Neural cell (in vitro differentiated cells): Measurements from ENCODE around the gene ARHGAP24. TPM values are rescaled to one million over a fixed set of nuclear protein-coding genes. Genes with fewer than 3 reads are reported as not detected.

Source experiments
- H2AFZ ChIP-seq: fragments of 200-600, 300-800 bp; sonication (generic), shearing (Covaris generic); 2 replicates; pipeline ENCODE4 v1.6.0; 2014; ENCODE audit warnings: low read depth, mild to moderate bottlenecking, antibody characterized with exemption, low read length, moderate library complexity
- H3F3A ChIP-seq: fragments of 200-600 bp; shearing (Covaris generic); 2 replicates; pipeline ENCODE4 v1.6.1; 2016; ENCODE audit warnings: mild to moderate bottlenecking, moderate library complexity, mixed read lengths, antibody characterized with exemption, low read length; ENCODE audit not compliant: insufficient read depth, poor library complexity, severe bottlenecking
- H3K27ac ChIP-seq: fragments of 200-600, 300-800 bp; sonication (generic), shearing (Covaris generic); 2 replicates; pipeline ENCODE4 v1.5.1; 2014; ENCODE audit warnings: mild to moderate bottlenecking, low read length, moderate library complexity
- H3K27me3 ChIP-seq: fragments of 300-800, 200-600 bp; sonication (generic), shearing (Covaris generic); 2 replicates; pipeline ENCODE4 v1.6.0; 2014; ENCODE audit warnings: mild to moderate bottlenecking, low read depth, low read length, moderate library complexity; ENCODE audit not compliant: insufficient read depth
- H3K36me3 ChIP-seq: fragments of 300-800, 200-600 bp; sonication (generic), shearing (Covaris generic); 2 replicates; pipeline ENCODE4 v1.5.1; 2014; ENCODE audit warnings: mild to moderate bottlenecking, antibody characterized with exemption, low read length, moderate library complexity; ENCODE audit not compliant: insufficient read depth
- H3K4me2 ChIP-seq: fragments of 300-800, 200-600 bp; sonication (generic), shearing (Covaris generic); 2 replicates; pipeline ENCODE4 v1.6.0; 2014; ENCODE audit warnings: mild to moderate bottlenecking, low read length
- H3K4me3 ChIP-seq: fragments of 300-800, 200-600 bp; sonication (generic), shearing (Covaris generic); 2 replicates; pipeline ENCODE4 v1.5.1; 2014; ENCODE audit warnings: mild to moderate bottlenecking, low read length, moderate library complexity
- H3K79me2 ChIP-seq: fragments of 200-600 bp; shearing (Covaris generic); replicated peaks from 2 replicates; pipeline ENCODE4 v1.6.0; 2014; ENCODE audit warnings: mild to moderate bottlenecking, low read length, moderate library complexity; ENCODE audit not compliant: insufficient read depth
- H3K9ac ChIP-seq: fragments of 300-800, 200-600 bp; sonication (generic), shearing (Covaris generic); 2 replicates; pipeline ENCODE4 v1.6.1; 2016; ENCODE audit warnings: mild to moderate bottlenecking, low read length, mixed read lengths
- H3K9me2 ChIP-seq: fragments of 200-600 bp; shearing (Covaris generic); 2 replicates; pipeline ENCODE4 v1.6.1; 2016; ENCODE audit warnings: mild to moderate bottlenecking, low read length, mixed read lengths; ENCODE audit not compliant: insufficient read depth
- H3K9me3 ChIP-seq: fragments of 200-600, 300-800 bp; sonication (generic), shearing (Covaris generic); 2 replicates; pipeline ENCODE4 v1.6.1; 2016; ENCODE audit warnings: mild to moderate bottlenecking, mixed run types, low read length, moderate library complexity, mixed read lengths
- H4K20me1 ChIP-seq: fragments of 200-600 bp; shearing (Covaris generic); 2 replicates; pipeline ENCODE4 v1.6.1; 2016; ENCODE audit warnings: mild to moderate bottlenecking, mixed run types; ENCODE audit not compliant: insufficient read depth
- EP300 ChIP-seq: fragments of 450-650 bp; conservative IDR thresholded peaks from 2 replicates; pipeline ENCODE4 v1.6.1; 2014; ENCODE audit warnings: antibody characterized with exemption, mild to moderate bottlenecking, moderate library complexity; ENCODE audit not compliant: poor library complexity, severe bottlenecking
- EZH2 ChIP-seq: fragments of 200-600, 300-800 bp; shearing (Covaris generic), sonication (generic); IDR thresholded peaks from 2 replicates; pipeline ENCODE4 v1.6.1; 2014; ENCODE audit warnings: antibody characterized with exemption, low read length, borderline replicate concordance, mild to moderate bottlenecking; ENCODE audit not compliant: insufficient read depth, poor library complexity, severe bottlenecking
- MXI1 ChIP-seq: fragments of 450-650 bp; conservative IDR thresholded peaks from 2 replicates; pipeline ENCODE4 v1.6.1; 2014; ENCODE audit warnings: antibody characterized with exemption, mild to moderate bottlenecking; ENCODE audit not compliant: poor library complexity, severe bottlenecking
- POLR2AphosphoS5 ChIP-seq: IDR thresholded peaks from 2 replicates; pipeline ENCODE4 v1.6.1; 2012
- RAD21 ChIP-seq: fragments of 450-650 bp; conservative IDR thresholded peaks from 2 replicates; pipeline ENCODE4 v1.6.1; 2014; ENCODE audit warnings: antibody characterized with exemption, mild to moderate bottlenecking, moderate library complexity
- REST ChIP-seq: IDR thresholded peaks from 2 replicates; pipeline ENCODE4 v1.6.1; 2012; ENCODE audit warnings: borderline replicate concordance
- SMC3 ChIP-seq: fragments of 450-650 bp; conservative IDR thresholded peaks from 2 replicates; pipeline ENCODE4 v1.6.1; 2014; ENCODE audit warnings: antibody characterized with exemption, mild to moderate bottlenecking, moderate library complexity; ENCODE audit not compliant: poor library complexity
- TAF1 ChIP-seq: IDR thresholded peaks from 2 replicates; pipeline ENCODE4 v1.6.1; 2012; ENCODE audit warnings: low read depth
- polyA plus RNA-seq: library from polyadenylated mRNA; depleted of rRNA; stranded (reverse); fragments of >200 nt; gene quantifications from 2 replicates; pipeline ENCODE4 v1.2.3, GENCODE V29; 2014
- TF ChIP-seq, protein P1 (sequence below): fragments of 450-650 bp; IDR thresholded peaks from 2 replicates; pipeline ENCODE4 v1.5.1; 2014; ENCODE audit warnings: antibody characterized with exemption, mild to moderate bottlenecking, moderate library complexity; ENCODE audit not compliant: poor library complexity, severe bottlenecking

ARHGAP24 gene
- polyA plus RNA-seq, 1 donor from 2014 or later = 2.9 TPM

GRCh38 chr4:85862896-85863295, 387.9 kb downstream of the ARHGAP24 start:
- no peaks in the 10 kb centered on the region for H3K36me3 ChIP-seq
- no peaks in the 10 kb centered on the region for H4K20me1 ChIP-seq
- no peaks in the 10 kb centered on the region for H3F3A ChIP-seq
- H3K27ac ChIP-seq = no peak overlapping the region
- H3K4me2 ChIP-seq = no peak overlapping the region
- H3K9me2 ChIP-seq = no peaks in the 10 kb centered on the region
- H3K79me2 ChIP-seq = no peaks in the 10 kb centered on the region
- no peak overlapping the region for H2AFZ ChIP-seq
- H3K9me3 ChIP-seq = no peaks in the 10 kb centered on the region
- no peak overlapping the region for H3K4me3 ChIP-seq
- no peaks in the 10 kb centered on the region for H3K27me3 ChIP-seq
- H3K9ac ChIP-seq = no peak overlapping the region
- TF ChIP-seq EZH2 = no peak
- TF ChIP-seq RAD21 = no peak
- TF ChIP-seq EP300 = no peak
- TF ChIP-seq, protein P1, sequence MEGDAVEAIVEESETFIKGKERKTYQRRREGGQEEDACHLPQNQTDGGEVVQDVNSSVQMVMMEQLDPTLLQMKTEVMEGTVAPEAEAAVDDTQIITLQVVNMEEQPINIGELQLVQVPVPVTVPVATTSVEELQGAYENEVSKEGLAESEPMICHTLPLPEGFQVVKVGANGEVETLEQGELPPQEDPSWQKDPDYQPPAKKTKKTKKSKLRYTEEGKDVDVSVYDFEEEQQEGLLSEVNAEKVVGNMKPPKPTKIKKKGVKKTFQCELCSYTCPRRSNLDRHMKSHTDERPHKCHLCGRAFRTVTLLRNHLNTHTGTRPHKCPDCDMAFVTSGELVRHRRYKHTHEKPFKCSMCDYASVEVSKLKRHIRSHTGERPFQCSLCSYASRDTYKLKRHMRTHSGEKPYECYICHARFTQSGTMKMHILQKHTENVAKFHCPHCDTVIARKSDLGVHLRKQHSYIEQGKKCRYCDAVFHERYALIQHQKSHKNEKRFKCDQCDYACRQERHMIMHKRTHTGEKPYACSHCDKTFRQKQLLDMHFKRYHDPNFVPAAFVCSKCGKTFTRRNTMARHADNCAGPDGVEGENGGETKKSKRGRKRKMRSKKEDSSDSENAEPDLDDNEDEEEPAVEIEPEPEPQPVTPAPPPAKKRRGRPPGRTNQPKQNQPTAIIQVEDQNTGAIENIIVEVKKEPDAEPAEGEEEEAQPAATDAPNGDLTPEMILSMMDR = no peak
- TF ChIP-seq TAF1 = no peak
- no peak for TF ChIP-seq MXI1
- no peak for TF ChIP-seq SMC3
- TF ChIP-seq REST = no peak
- no peak for TF ChIP-seq POLR2AphosphoS5

- H3K36me3 ChIP-seq = no peaks in the 10 kb centered on the region
- H4K20me1 ChIP-seq = no peaks in the 10 kb centered on the region
- H3K79me2 ChIP-seq = no peaks in the 10 kb centered on the region
- H3K27me3 ChIP-seq = no peaks in the 10 kb centered on the region
- no peaks in the 10 kb centered on the region for H3K9me2 ChIP-seq
- TF ChIP-seq POLR2AphosphoS5 (no peak), EP300 (no peak), SMC3 (no peak), REST (no peak), MXI1 (no peak), EZH2 (no peak), TAF1 (no peak), RAD21 (no peak)
- TF ChIP-seq, protein P1 = no peak
- no peak overlapping the region for H3K4me3 ChIP-seq
- H3K9me3 ChIP-seq = no peaks in the 10 kb centered on the region
- no peak overlapping the region for H3K27ac ChIP-seq
- H3K4me2 ChIP-seq = no peak overlapping the region
- no peak overlapping the region for H3K9ac ChIP-seq
- no peaks in the 10 kb centered on the region for H3F3A ChIP-seq
- H2AFZ ChIP-seq = no peak overlapping the region
Observed at GRCh38 chr4:85864259-85865205, 389.6 kb downstream of the ARHGAP24 start.
